ENCODE measurements around the gene TMEM186.
"Not testable (repeated sequence)": the region's sequence is repeated elsewhere in the genome, so short reads cannot be mapped to it uniquely, and the experiment has no call there.

The TMEM186 gene

GRCh38 chr16:8768283-8768682 is 29.2 kb downstream of the TMEM186 start:
- no peak for DNase-seq

- no peak for DNase-seq
Observed at GRCh38 chr16:8767176-8767575, 30.3 kb downstream of the TMEM186 start.

GRCh38 chr16:8764525-8765250 is 32.8 kb downstream of the TMEM186 start:
- no peak for DNase-seq

GRCh38 chr16:8763899-8764298 is 33.5 kb downstream of the TMEM186 start:
- DNase-seq, result no peak

- no peak for DNase-seq
Observed at GRCh38 chr16:8763083-8763482, 34.4 kb downstream of the TMEM186 start.

GRCh38 chr16:8762254-8762653 is 35.2 kb downstream of the TMEM186 start:
- DNase-seq, result no peak

GRCh38 chr16:8761078-8761477 is 36.4 kb downstream of the TMEM186 start:
- no peak for DNase-seq

GRCh38 chr16:8760021-8760420 is 37.4 kb downstream of the TMEM186 start:
- DNase-seq, result no peak

- no peak for DNase-seq
Observed at GRCh38 chr16:8758022-8758421, 39.4 kb downstream of the TMEM186 start.

GRCh38 chr16:8756755-8757154 is 40.7 kb downstream of the TMEM186 start:
- DNase-seq, result no peak

GRCh38 chr16:8753416-8754054 is 43.9 kb downstream of the TMEM186 start:
- DNase-seq, result no peak

GRCh38 chr16:8752706-8753105 is 44.7 kb downstream of the TMEM186 start:
- no peak for DNase-seq

- no peak for DNase-seq
Observed at GRCh38 chr16:8751481-8752311, 45.7 kb downstream of the TMEM186 start.

- not testable (repeated sequence) for DNase-seq
Observed at GRCh38 chr16:8748944-8749343, 48.5 kb downstream of the TMEM186 start.
